Measurements from ENCODE around the gene NOSTRIN. TPM values are rescaled to one million over a fixed set of nuclear protein-coding genes. Genes with fewer than 3 reads are reported as not detected.
A peak's percentile ranks its signal among the peaks of the same experiment; 100 is the strongest.
"Not testable (repeated sequence)": the region's sequence is repeated elsewhere in the genome, so short reads cannot be mapped to it uniquely, and the experiment has no call there.

Gene NOSTRIN
- not detected in 2 replicates for total RNA-seq (2014; rRNA removed; shearing (Covaris generic))
- 0.05 and 0.06 TPM in 2 replicates for polyA plus RNA-seq (2015; cell fraction: cytosol; rRNA removed)
- polyA plus RNA-seq (2015; cell fraction: nucleus; rRNA removed), result 0.07 TPM in 1 of 2 replicates, not detected in the other

- no peak for DNase-seq (ENCODE audit: low read depth)
Measured at GRCh38 chr2:168801961-168802858, at the start of gene NOSTRIN. Gene NOSTRIN, plus strand, starts transcription at chr2:168802637. Its CDS starts 10 bp downstream, at chr2:168802647.

- DNase-seq (ENCODE audit: low read depth), result no peak
Measured at GRCh38 chr2:168753765-168754329, 48.6 kb upstream of the NOSTRIN start.

GRCh38 chr2:168757223-168757622 is 45.2 kb upstream of the NOSTRIN start:
- no peak for DNase-seq (ENCODE audit: low read depth)

GRCh38 chr2:168758970-168759820 is 43.2 kb upstream of the NOSTRIN start:
- peak; percentile 45 for DNase-seq (ENCODE audit: low read depth)

- DNase-seq (ENCODE audit: low read depth), result no peak
Measured at GRCh38 chr2:168765401-168765800, 37.0 kb upstream of the NOSTRIN start.

GRCh38 chr2:168766600-168766999 is 35.8 kb upstream of the NOSTRIN start:
- no peak for DNase-seq (ENCODE audit: low read depth)

GRCh38 chr2:168767258-168767657 is 35.2 kb upstream of the NOSTRIN start:
- no peak for DNase-seq (ENCODE audit: low read depth)

DNA sequence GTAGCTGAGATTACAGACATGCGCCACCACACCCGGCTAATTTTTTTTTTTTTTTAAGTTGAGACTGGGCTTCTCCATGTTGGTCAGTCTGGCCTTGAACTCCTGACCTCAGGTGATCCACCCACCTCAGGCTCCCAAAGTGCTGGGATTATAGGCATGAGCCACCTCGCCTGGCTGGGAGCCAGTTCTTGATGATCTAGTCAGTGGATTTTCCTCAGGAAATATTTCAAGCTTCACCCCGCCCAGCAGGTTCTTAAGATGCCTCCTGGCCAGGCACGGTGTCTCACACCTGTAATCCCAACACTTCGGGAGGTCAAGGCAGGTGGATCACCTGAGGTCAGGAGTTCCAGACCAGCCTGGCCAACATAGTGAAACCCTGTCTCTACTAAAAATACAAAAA is 34.1 kb upstream of the NOSTRIN start:
- DNase-seq (ENCODE audit: low read depth), result not testable (repeated sequence)

GRCh38 chr2:168770796-168771195 is 31.6 kb upstream of the NOSTRIN start:
- DNase-seq (ENCODE audit: low read depth), result no peak

DNA sequence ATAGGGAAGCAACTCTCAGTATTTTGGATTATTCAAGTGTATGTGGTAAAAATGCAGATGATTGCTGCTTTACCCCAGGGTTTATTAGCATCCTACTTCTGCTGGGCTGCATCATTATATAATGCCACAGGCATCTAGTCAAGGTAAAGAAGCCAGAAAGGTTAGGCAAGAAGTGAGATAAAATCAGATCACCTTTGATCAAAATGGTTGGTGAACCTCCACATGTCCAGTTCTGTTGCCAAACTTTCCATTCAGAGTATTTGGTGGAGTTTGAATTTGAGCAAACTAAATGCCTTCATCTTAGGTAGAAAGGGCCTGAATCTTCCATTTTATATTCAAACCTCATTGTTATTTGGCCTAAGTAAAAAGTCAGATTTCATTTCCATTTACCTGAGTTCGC is 29.7 kb upstream of the NOSTRIN start:
- DNase-seq (ENCODE audit: low read depth), result no peak

DNA sequence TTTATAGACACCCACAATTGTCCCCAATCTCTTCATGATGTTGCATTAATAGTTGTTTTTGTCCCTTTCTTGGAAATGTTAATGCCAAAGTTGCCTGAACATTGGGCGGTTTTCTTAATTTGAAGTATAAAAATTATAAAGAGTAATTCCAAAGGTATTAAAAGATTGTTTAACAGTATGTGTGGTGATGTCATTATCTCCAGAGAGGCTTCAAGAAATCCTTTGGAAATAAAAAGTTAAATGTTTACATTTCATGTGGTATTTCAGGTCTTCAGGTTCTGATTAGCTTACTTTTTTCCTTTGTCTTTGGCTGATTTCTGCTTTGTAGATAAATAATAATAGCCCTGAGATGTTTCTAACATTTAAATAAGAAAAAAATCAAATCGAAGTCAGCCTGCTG is 29.3 kb upstream of the NOSTRIN start:
- no peak for DNase-seq (ENCODE audit: low read depth)

DNA sequence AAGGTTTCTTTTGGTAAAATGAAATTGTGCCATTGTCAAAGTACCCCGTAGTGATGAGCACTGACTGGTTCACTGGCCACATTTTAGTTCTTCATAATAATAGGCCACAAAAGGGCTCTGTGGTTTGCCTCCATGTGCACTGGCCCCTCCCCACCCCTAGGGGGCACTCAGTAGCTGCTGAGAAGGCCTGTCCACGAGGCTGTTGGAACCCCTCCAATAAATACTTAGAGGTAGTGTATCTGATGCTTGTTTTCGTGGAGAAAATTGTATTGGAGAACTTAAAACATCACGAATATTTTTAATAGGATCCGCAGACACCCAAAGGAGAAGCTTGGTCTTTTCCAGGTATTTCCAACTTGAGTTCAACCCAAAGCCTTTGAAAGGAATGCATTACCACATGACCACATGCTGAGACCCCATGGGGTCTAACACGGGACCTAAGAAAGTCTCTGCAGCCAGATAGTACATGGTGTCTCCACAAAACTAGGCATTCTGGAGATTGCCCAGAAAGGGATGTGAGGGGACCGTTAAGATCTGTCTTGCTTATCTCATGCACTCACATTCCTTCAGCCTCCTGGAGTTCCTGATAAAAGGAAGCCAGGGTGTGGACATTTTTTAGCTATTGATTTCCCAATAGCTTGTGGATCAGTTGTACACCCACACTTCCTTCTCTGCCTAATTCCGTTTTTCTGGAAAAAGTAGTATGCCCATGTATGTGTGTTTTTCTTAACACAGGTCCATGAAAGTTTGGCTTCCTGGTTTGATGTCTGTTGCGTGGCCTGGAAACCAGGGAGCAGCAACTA is 28.5 kb upstream of the NOSTRIN start:
- peak; percentile 66 for DNase-seq (ENCODE audit: low read depth)

DNA sequence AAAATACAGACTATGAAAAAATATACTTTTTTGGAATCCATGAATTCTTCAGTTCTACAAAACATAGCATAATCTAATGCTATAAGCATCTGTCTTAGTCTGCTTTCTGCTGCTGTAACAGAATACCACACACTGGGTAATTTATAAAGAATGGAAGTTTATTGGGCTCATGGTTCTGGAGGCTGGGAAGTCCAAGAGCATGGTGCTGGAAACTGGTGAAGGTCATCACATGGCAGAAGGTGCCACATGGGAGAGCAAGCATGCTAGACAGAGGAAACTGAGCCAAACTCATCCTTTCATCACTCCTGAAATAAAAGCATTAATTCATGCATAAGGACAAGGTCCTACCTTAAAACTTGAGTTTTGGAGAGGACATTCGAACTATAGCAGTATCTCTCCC is 26.6 kb upstream of the NOSTRIN start:
- no peak for DNase-seq (ENCODE audit: low read depth)

DNA sequence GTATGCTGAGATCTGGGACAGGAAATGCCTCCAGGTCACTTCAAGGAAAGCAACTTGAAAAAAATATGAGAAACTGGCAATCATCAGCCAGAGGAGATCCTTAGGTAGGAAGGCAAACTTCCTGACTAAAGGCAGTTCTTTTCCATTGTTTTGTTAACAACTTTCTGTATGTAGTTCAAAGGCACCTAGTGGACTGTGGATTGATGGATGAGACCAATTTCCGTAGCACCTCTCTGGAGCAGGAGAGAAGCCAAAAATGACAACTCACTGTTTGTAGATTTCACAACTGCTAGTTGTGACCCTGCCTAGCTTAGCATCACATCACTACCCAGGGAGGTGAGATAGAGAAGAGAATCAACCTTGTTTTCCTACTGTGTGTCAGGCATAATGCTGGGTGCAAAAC is 21.8 kb upstream of the NOSTRIN start:
- peak; percentile 8 for DNase-seq (ENCODE audit: low read depth)

DNA sequence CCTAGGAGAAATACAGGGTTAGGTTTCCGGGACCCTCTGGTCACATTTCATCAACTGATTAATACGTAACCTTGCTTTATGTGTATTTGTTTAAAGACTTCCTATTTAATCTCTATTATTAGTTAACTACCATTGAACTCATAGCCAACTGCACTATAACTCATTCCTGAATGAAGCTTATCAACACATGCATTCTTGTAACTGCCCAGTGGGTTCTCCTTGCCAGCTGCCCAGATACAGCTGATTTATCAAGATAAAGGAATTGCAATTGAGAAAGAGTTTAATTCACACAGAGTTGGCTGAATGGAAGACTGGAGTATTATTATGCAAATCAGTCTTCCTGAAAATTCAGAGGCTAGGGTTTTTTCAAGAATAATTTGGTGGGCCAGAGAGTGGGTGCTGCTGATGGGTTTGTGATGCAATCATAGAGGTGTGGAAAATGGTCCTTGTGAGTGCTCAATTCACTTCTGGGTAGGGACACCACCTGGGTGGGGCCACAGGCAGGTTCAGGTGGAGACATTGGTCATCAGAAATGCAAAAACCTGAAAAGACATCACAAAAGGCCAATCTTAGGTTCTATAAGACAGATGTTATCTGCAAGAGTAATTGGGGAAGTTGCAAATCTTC is 21.1 kb upstream of the NOSTRIN start:
- no peak for DNase-seq (ENCODE audit: low read depth)

DNA sequence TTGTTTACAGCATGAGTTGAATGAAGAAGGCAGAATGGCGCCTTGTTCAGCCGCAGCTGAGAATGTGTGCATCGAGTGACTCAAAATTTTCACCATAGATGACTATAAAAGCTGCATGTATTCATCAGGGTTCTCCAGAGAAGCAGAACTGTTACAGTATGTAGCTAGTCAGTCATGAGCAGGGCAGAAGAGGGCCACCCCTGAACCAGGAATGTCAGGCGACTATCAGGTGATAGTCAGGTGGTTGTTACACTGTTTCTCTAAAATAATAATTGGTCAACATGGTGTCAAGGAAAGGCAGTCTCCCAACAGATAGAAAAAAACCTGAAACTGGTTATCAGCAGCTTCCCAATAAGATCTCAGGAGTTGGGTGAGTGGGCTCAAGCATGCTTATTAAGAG is 20.2 kb upstream of the NOSTRIN start:
- DNase-seq (ENCODE audit: low read depth), result no peak

- no peak for DNase-seq (ENCODE audit: low read depth)
Measured at GRCh38 chr2:168784993-168785392, 17.4 kb upstream of the NOSTRIN start.

DNA sequence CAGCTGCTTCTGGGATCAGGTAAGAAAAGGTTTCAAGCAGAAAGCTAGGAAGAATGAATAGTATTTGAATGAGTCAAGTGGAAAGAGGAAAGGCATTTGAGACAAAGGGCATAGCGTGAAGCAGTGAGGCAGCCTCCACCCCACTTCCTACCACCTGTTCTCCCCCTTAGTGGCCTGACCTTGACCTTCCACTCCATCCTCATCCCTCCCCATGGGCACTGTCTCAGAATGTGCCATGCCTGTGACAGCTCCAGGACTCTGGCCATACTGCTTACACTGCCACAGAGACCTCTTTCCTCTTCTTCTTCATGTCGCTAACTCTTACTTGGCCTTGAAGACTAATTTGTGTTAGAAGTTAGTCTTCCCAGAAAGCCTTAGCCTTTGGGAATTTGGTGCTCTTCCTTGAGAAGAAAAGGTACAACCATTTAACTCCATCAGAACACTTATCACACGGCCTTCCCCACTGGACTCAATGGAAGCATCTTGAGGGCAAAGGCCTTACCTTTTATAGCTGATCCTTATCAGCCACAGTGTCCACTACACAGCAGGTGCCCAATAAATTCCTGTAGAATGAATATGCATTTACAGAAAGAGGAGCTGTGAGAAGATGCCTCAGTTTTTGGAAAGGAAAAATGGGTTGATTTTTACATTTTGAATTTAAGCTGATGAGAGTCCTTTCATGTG is 15.2 kb upstream of the NOSTRIN start:
- no peak for DNase-seq (ENCODE audit: low read depth)

- DNase-seq (ENCODE audit: low read depth), result no peak
Measured at GRCh38 chr2:168787782-168788376, 14.6 kb upstream of the NOSTRIN start.
